Mammary epithelial cell (primary cell): Measurements from ENCODE around the gene TMEM247.

Experiments
- EZH2 ChIP-seq: IDR thresholded peaks from 2 replicates; pipeline ENCODE4 v1.6.1; 2012; ENCODE audit warnings: low read length, inconsistent platforms, borderline replicate concordance
- TF ChIP-seq, protein P1 (sequence below), 2 donors: IDR thresholded peaks in 1 of 2; conservative IDR thresholded peaks in 1 of 2; 2 replicates each; pipeline ENCODE4 v1.5.1; 2011 to 2012; ENCODE audit warnings: inconsistent platforms in 2 of 2, low read length in 2 of 2, mild to moderate bottlenecking in 2 of 2, control low read depth in 1 of 2, low read depth in 1 of 2; ENCODE audit not compliant: insufficient read depth in 1 of 2; ENCODE audit errors: extremely low read depth in 1 of 2

- no peak for TF ChIP-seq EZH2
- TF ChIP-seq, protein P1, sequence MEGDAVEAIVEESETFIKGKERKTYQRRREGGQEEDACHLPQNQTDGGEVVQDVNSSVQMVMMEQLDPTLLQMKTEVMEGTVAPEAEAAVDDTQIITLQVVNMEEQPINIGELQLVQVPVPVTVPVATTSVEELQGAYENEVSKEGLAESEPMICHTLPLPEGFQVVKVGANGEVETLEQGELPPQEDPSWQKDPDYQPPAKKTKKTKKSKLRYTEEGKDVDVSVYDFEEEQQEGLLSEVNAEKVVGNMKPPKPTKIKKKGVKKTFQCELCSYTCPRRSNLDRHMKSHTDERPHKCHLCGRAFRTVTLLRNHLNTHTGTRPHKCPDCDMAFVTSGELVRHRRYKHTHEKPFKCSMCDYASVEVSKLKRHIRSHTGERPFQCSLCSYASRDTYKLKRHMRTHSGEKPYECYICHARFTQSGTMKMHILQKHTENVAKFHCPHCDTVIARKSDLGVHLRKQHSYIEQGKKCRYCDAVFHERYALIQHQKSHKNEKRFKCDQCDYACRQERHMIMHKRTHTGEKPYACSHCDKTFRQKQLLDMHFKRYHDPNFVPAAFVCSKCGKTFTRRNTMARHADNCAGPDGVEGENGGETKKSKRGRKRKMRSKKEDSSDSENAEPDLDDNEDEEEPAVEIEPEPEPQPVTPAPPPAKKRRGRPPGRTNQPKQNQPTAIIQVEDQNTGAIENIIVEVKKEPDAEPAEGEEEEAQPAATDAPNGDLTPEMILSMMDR (conservative IDR thresholded peaks at IDR 0.05 in 1 of 2, IDR thresholded peaks at IDR 0.05 in 1 of 2; ENCODE audit: extremely low read depth in 1 of 2, insufficient read depth in 1 of 2, low read depth in 1 of 2, low read length in 2 of 2): no peak
Measured at GRCh38 chr2:46461709-46462171, 17.6 kb upstream of the TMEM247 start.
